ENCODE data around the gene HOXB9.

The HOXB9 gene

DNA sequence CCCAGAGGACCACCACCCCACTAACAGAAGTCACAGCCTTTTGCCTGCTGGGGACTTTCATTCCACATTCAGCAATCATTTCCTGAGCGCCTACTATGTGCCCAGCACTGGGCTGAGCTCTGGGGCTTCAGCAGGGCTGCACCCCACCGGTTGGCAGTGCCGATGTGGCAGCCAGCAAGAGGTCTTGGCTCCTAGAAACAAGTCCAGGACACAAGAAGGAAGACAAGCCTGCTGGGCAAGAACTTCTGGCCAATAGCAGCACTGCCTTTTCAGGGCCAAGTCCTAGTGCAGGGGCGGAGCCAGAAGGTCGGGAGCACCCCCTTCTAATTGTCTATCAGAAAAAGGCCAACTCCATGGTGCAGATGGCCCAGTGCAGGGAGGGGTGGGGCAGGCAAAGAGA lies 13.0 kb upstream of the HOXB9 start:
- no peak for DNase-seq (ENCODE audit: low read depth)

DNA sequence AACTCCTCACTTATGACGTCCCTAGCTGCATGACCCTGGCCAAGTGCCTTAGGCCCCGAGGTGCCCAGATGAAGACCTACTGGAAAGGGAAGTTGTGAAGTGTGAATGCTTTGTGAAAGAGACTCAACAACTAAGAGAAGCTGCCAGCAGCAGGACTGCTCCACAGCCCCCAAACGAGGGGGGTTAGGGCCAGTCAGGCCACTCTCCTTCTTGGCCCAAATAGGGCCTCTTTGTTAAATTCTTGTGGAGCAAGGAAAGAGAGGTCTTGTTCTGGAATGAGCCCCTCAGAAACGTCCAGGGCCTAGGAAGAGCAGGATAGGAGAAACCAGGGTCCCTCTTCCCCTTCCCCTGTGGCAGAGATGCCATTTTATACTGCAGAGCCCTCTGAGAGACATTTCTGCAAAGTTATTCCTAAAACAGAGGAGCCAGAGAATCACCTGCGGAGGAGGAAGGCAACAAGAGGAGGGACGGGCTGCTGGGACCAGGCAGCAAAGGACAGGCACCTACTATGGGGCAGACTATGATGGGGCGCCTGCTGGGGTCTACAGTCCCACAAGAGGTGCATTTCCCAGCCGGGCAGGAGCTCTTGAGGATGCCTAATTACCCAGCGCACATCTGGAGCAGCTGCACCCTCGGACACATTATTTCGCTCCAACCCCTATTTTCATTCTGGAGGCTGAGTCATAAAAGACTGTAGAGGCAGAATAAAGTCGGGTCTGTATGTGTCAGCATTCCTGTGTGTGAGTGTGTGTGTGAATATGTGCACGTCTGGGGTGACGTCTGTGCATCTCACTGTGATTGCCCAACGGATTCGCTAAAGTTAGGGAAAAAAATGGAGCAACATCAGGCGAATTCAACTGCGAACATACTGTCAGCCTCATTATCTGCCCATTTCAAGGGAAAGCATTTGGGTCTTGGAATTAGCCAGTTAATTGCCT lies 11.4 kb upstream of the HOXB9 start:
- DNase-seq (ENCODE audit: low read depth) = peak; percentile 48

DNA sequence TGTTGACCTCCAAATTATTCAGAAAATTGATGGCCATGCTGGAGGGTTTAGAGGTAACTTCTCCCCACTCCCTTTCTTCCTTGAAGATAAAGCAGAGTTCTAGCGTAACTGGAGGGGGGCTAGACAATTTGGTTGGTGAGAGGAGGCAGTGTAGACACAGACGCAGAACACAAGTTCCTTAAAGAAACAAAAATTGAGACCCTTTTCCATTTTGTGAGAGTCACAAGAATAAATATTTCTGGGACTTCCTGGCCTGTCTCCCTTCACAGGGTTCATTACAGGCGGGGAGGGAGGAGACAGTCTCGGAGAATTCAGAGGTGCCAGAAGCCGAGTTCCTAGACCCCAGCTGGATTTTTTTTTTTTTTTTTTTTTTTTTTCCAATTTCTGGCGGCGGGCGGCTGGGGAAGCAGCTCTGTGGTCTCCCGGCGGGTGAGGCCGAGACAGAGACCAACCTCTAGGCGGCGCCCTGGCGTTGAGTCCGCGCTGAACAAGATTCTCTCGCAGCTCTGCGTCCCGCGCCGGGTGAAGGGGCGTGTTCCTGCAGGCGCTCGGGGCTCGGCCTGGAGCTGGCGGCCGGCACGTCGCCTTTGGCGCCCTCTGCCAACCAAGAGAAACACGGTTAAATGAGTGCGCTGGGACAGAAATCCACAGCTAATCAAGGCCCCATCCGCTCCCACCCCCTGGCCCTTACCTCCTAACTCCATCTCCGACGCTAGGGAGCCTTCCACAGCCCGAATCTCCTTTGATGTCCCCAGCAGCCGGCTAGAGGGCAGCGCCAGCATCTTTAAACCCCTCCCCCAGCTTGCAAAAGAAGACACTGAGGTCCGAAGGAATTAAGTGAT lies 10.2 kb upstream of the HOXB9 start:
- peak; percentile 22 for DNase-seq (ENCODE audit: low read depth)

DNA sequence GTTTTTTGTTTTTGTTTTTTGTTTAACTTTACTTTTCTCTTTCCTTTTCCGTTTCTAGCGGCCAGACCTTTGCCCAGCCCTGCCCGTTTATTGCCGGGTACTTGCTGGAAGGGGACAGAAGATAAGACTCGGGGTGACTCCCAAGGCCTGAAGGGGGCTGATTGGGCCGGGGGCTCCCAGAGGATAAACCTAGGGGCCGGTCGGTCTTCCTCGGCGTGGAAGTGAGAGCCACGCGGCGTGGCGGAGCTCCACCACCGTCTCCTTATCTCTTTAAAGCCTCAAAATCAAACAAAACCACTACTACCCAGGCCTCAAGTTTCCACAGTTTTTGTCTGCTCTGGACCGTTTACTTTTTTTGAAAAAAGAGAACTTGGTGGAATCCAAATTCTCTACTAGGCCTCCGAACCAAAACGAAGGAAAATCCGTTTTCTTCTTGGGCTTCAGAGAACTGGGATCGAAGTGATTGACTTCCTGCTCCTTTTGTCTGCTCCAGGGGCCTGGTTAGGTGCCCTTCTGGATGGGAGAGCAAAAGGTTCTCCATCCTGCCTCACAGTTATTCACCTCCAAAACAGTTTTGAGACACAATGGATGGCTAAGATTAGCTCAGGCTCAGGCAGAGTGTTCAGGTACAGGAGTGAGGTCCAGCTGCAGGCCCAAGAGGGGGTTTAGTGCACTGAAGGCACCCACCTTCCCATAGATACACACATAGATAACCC lies 8.5 kb upstream of the HOXB9 start:
- DNase-seq (ENCODE audit: low read depth) = no peak

DNA sequence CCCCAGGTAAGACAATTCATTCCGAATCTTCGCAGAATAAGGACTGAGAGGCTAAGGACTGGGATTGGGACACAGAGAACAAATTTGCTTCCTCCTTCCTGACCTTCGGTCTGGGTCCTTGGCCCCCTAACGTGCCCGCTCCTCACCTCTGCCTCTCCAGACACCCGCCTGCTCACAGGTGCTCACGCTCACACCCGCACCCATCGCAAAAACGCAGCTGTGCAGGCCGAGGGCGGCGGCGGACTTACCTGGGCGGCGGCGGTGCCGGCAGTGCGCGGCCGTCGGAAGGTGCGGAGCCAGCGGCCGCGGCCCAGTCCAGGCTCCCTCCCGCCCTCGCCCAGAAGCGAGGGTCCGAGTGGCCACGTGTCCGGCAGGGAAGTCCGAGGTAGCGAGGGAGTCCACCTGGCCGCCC lies 7.1 kb upstream of the HOXB9 start:
- no peak for DNase-seq (ENCODE audit: low read depth)

DNA sequence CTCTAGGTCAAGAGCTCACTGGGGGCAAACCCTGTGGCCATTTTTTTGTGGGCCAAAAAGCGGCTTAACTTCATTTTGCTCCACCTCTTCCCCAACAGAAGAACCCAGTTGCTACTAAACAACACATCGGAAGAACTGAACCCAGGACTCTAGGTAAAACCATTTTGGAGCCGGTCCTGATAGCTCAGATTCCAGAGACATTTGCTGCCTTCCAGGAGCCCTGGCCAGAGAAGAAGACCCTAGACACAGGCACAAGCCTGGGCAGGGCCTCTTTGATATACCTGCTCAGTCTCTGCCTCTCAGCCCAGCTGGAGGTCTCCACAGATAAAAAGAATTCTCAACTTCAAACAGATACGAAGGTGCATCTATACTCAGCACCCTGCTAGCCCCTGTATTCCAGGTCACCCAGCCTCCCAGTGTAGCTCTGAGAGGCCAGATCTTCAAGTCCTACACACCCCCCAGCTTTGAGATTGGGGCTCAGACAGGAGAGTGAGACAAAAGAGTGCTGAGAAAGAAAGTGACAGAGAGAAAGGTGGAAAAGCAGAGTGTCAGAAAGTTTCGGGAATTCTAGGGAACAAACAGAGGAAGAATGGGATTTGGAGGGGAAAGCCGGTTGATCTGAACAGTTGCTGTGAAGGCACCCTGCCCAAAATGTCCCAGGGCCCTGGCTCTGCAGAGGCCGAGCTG lies 6.6 kb upstream of the HOXB9 start:
- DNase-seq (ENCODE audit: low read depth) = no peak

DNA sequence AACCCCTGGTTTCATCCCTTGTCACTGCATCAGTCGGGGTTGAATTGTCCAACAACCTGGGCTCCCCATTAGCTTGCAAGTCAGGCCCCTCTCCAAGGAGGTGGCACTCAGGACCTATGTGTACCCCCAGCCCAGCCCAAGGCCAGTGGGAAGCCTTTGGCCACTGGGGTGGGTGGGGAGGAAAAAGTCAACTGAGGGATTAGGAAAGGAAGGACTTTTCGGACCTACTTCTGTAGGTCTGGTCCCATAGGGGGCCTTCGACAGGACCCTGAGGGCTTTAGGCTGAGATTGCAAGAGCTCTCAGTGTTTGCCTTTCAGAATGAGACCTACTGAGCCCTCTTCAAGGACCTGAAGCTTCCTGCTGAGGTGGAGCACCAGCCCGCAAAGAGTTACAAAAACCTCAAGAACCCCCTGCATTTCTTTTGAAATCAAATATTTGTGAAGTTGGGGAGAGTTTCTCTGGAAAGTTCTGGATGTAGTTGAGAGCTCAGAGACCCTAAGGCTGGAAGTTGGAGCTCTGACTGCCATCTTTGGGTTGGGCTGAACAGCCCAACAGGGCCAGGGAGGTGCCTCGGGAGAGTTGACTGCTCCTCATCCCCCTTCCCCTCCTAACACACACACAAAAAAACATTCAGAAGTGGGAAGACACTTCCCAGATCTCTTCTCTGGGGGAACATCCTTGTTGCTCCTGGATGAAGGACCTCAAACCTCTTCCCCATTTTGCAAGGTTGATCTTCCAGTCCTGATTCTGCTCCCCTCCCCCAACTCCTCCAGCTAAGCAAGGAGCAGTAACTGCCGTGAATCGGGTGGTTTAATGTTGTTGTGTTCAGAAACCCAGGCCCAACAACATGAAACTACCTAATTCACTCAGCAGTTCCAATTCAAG lies 5.8 kb upstream of the HOXB9 start:
- no peak for DNase-seq (ENCODE audit: low read depth)

DNA sequence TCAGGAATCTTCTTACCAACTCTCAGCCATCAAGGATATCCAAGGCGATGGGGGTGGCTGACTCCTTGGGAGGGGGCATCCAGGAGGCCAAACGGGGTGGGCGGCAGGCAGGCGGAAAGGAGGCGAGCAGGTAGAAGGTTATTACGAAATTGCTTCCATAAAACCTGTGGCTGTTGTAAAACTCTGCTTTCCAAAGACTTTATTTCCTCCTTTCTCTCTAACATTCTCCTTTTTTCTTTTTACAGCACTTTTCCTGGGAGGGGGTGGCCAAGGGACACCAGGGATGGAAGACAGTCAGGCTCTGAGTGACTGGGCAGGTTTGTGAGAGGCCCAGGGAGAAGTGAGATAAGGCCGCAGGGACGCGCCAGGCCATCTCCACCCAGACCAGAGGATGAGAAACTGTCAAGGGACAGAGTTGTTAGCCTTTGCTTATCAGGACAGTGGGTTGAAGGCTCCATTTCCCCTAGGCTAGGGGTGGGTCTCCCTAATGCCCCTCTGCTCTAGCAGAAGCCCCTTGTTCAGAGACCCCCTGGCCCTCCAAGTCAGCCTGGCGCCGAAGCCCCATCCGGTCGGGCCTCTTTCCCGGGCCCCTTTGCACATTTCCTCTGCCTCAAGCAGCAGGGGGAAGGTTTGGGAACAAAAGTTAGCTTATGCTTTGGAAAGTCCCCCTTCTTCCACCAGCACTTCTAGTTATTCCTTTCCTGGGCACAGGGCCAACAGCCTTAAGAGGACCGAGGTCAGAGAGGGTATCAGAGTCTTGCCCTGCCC lies 5.0 kb upstream of the HOXB9 start:
- DNase-seq (ENCODE audit: low read depth) = no peak

DNA sequence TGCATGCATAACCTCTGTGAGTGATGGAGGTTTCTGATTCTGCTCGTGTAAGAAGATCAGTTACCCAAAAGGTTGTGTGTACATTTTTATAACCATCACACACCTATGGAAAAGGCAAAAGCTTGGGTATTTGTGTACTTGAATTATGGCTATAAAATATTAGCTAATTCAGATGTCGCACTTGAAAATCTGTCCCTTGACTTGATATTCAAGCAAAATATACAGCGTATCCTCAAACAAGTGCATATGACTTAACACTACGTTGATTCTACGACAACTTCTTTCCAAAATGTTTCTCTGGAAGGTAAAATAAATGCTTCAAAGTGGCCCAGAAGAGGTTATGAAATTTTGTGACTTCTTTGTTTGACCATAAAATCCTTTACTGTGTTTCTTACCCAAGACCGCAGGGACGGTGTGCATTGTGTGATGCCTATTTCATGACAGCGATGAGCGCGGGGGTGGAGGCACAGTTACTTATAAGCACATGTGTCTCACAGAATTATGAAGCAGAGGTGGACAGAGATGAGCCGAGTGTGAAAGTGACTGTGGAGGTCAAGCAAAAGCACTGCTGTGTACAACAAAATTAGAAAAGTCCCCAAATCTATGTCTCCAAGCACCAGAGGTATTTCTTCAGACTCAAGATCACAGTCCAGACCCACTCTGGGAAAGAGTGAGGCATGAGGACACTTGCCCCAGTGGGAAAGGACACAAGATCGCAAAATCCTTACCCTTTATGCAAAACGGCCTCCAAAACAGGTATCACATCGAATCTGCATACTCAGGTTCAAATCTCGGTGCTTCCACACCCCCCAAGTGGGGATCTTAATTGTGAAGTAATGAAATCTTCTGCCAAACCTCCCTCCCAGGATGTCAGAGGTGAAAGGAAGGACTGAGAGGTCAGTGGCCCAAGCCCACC lies 4.1 kb upstream of the HOXB9 start:
- DNase-seq (ENCODE audit: low read depth) = no peak

DNA sequence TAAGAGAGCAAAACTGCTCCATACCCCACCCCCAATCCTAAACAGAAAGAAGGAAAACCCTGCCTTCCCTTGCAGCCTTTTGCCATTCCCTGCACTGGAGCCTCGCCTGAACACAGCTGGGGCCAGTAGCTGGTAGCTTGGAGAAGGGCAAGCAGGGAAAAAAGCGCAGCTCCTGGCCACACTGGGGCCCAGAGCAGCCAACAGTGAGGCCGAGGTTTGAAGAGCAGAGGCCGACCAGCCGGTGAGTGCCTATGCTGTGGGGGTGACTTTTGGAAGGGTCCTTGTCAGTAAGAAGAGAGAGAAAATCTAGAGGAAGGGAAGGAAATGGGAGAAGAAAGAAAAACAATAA lies 3.2 kb upstream of the HOXB9 start:
- no peak for DNase-seq (ENCODE audit: low read depth)

DNA sequence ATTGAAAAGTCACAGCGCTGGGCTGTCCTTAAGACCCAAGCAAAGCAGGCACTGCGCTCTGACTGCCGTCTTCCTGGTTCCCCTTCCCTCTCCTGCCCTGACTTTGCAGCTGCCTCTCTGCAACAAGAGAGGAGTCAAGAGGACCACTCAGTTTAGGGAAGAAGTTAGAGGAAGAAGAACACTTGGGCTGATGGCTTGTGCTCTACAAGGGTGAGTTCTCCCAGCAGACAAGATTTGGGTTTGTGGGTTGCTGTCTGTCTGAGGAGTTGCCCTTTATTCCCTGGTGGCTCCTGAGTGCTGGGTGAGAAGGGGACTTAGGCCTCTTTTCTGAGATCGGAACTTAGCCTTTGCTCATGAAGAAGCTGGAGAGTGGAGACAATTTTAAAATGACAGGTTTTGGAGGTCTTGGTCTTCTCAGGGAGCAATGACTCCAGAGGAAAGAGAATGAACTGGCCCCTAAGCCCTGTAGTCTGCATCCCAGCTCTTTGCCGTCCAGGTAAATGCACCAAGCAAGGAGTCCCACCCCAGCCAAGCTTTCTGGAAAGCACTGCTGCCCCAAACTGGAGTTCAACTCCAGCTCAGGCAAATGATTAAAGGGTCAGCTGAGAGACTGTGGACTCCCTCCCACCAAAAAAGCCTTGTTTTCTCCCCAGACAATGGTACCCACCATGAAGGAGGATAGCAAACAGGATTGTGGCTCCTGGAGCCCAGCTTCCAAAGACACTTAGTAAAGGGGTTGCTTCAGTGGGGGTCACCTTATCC lies 2.7 kb upstream of the HOXB9 start:
- no peak for DNase-seq (ENCODE audit: low read depth)

DNA sequence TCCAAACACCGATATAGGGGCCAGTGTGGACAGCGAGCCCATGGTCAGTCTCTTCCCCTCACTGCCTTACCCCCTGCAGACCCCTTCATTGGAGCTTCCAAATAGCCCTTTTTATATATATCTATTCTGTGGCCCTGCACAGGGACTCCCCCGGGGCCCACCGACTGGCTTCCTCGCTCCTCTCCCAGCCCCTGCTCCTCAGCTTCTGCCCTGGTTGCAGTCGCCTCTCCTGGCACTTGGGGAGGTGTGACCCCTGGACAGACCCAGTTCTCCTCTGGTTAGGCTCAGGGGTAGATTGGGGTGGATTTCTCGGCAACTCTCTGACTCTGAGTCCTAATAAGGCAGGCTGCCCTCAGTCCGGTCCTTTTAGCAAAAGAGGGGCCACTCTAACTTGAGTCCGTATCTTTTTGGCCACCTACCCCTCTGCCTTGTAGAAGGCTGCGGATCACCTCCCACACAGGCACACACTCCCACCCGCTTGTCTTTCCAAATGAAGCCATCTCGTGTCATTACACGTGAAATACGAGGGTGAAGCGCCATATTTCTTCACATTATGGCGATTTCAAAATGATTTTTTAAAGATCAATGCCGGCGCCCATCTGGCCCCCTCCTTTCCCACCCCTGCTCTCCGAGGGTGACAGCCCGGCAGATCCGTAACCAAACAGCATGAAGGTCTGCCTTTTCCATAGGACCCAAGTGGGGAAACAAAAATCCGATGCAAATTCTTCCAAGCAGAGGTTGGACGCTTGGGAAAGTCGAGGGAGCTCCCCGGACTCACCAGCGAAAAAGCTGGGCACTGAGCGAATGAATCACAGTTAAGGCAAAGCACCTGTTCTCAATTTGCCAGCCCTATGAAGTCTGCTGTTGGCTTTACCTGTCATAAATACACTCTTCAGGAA lies 1.7 kb upstream of the HOXB9 start:
- no peak for DNase-seq (ENCODE audit: low read depth)

DNA sequence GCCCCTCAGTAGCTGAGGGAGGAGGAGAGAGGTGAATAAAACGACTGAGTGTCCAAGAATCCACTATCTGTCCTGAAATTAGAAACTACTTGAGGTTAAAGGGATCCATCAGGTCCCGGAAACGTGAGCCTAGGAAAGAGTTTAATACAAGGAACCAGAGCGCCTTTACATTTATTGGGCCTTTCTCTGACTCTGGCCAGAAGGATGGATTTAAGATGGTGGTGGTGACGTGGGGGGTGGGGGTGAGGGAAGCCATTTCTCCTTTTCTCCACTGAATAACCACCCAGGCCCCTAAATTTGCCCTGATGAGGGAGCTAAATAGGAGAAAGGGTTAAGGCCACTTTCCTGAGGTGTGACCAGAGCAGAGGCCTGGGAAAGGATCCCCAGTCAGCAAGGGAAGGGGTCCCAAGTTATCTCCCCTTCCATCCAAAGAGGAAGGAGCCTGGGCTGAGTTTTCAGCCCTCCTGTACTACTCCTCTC lies 1.0 kb upstream of the HOXB9 start:
- DNase-seq (ENCODE audit: low read depth) = no peak

DNA sequence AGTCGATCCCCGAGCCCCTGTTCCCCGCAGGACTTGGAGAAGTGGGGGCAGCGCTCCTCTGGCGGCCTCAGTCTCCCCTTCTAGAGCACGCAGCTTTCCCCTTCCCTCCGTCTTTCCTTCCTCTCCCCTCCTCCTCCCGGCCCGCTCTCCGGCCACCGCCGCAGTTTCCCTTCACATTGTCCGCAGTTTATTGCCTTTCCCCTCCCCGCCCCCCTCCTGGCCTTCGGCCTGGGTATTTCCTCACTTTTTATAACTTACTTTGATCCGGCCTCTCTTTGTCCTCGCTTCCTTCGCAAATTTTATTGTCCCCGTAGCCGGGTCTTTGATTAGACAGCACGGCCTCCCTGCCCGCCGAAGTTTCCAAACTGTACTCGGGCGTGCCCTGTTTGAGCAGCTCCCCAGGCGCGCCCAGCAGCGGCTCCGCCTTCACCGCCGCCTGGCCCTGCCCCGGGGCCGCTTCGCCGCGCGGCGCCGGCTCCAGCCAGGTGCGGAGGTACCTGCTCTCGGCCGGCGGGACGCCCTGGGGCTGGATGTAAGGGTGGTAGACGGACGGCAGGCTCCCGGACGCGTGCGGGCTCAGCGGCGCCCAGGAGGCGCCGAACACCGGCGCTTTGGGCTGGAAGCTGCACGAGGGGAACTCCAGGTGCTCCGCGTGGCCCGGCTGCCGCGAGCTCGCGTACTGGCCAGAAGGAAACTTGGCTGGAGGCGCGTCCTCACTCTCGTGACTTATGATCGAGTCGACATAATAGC lies 488 bp downstream of the HOXB9 start:
- no peak for DNase-seq (ENCODE audit: low read depth)

DNA sequence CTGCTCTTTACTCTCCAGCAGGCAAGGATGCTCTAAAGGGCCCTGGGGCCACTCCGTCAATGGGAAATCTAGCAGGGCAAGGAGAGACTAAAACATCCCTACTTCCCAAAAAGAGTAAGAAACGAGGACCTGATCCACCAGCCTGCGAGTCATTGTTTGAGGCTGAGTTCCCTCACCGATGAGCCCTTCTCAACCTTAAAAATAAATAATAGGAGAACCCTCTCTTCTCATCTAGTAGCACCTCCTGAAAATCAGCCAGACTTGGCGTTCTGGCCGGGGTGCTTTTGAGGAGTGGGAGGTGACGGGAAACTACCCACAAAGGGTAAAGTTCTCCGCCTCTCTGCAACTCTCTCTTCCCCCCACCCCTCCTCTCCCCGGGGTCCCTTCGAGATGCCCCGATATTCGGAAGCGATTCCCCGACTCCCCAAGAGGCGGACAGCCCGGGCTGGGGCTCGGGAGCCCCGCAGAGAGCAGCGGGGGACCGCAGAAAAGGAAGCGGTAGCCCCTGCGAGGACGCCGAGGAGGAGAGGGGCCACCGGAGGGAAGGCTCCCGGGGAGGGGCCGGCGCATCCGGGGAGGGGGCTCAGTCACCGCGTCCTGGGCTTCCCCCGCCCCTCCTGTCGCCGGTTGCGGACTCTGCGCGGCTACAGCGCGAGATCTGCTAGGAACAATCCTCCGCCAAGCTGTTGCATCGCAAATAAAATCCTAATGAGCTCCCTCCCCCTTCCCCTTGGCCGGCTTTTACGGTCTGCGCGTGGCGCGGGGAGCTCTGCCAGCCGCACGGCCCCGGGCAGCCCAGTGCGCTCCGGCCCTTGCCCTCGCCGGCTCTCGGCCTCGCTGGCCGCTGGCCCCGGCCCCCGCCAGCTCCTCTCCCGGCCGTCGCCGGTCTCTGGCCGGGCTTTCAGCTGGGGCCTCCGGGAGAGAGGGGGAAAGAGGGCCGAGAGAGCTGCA lies 1.3 kb downstream of the HOXB9 start:
- DNase-seq (ENCODE audit: low read depth) = no peak

Measured in iris pigment epithelial cell (primary cell).